ENCODE results near the gene HECW1.
A peak's percentile ranks its signal among the peaks of the same experiment; 100 is the strongest.
"Not testable (repeated sequence)": the region's sequence is repeated elsewhere in the genome, so short reads cannot be mapped to it uniquely, and the experiment has no call there.

Gene HECW1

DNA sequence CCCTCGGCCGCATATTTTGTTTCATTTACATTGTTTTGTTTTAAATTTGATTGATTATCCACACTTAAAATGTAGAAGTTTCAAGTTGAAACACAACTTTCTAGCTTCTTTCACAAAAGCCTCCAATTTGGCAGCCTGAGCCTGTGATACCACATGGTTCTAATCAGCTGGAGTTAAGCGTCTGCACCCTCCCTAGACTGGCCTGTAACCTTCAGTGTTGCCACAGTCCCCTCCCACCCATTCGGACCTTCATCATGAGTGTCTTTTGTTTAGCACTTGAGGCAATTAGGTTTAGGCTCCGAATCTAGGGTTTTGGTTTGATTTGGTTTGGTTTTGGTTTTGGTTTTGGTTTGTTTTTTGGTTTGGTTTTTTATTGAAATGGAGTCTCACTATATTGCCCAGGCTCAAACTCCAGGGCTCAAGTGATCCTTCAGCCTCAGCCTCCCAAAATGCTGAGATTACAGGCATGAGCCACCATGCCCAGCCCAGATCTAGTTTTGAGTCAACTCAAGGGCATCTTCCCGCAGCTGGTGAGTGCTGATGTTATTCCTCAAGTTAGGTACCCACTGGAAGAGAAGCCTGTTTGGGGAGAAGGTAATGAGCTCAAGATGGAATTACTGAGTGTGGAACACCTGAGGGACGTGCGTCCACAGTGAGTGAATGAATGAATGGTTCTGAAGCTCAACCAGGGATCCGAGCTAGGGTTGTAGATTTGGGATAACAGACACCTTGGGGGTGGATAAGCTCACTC lies 201.4 kb downstream of the HECW1 start:
- DNase-seq, result no peak

DNA sequence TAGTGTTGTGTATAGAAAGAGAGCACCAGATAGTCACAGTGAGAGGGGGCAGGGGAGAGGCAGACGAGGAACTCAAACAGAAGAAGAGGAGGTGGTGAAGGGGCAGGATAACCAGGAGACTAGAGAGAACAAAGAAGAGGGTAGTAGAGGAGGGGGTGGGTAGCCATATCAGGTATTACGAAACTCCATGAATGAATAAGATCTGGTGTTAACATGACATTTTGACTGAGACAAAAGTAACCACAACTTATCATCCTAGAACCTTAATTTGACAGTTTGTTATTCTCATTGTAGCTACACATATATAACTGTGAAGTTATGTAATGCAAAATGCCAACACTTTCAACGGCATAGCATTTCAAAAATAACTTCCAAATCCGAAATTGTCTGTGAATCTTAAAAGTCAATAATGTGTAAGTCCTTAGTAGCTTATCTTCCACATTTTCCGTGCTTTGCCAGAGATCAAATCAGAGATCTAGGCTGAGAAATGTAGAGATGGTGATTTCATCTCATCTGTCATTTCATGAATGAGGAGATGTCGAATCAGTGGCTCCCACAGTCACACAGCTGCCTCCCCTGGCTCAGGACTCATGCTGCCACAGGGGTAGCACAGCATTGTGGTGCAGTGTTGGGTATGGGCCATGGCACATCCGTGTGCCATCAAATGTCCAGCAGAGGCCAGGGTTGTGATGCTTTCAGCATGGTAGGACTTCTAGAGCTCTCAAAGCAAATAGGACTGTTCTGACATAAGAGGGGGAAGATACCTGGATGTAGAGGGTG lies 202.1 kb downstream of the HECW1 start:
- DNase-seq, result no peak

DNA sequence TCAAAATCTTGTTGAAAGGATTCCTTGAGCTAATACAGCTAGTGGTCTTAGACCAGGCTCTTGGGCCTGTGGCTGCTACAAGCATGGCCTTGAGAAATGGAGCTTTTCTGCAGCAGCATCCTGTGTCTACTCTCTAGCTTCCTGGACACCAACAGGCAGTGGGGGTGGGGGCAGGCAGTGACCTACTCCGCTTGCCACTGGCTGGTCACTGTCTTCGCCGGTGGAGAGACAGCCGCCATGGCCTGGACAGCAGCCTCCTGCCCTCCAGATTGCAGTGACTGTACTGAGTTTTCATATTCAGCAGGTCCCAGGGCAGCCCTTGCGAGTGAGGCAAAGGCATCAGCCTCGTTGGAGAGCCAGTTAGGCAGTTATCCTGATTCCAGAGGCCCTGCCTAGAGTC lies 204.6 kb downstream of the HECW1 start:
- no peak for DNase-seq

DNA sequence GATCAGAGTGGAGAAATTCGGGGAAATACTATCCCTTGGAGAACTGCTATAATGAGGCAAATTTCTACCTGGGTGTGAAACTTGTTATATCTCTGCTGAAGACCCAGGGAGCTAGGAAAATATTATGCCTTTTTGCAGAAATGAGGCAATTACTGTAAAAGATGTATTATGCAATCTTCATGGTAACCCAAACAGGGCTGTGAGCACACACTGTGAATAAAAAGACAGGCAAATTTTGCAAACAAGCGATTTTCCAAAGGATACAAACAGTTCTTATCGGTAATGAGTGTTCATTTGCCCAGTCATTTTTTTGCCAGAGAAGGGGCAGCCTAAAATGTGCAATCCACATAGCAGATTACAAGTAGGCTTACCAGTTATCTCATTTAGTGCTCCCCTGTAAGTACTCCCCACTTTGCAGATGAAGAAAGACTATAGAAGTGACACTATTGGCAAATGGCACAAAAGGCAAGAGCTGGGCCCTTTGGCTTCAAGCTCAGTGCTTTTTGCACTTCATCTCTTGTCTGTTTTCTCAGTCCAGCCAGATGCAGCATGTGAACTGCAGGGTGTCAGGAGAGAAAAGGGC lies 205.8 kb downstream of the HECW1 start:
- DNase-seq, result no peak

DNA sequence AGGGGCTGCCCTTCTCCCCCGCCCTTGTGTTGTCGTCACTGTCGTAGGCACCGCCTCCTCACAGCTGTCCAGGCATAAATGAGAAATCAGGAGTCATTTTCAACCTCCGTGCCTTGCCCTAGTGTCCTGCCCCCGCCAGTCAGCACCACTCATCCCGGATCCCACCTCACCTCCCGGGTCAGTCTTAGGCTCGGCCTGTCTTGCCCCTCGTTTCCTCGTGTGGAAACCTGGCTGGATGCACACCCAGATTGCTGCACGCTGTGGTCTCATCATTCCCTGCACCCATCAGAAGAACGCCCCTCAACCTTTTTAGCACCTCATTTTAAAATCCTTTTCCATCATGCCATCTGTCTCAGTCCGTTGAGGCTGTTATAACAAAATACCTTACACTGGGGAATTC lies 213.1 kb downstream of the HECW1 start:
- no peak for DNase-seq

DNA sequence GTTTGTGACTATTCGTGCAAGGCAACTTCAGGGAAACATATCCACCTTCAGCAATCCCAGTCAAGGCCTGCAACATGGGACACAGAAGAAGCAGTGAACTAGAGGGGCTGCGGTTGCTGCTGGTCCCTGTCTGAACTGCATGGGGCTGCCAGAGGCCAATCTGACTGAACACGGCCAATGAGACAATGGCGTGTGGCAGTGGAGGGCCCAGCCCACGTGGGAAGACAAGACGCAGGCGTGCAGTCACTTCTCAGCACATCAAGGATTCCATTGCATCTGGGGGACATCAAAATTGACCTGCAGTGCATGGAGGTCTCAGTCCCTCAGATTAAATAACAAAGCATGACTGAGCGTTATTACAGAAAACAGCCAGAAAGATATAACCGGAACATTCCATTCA lies 215.9 kb downstream of the HECW1 start:
- no peak for DNase-seq

DNA sequence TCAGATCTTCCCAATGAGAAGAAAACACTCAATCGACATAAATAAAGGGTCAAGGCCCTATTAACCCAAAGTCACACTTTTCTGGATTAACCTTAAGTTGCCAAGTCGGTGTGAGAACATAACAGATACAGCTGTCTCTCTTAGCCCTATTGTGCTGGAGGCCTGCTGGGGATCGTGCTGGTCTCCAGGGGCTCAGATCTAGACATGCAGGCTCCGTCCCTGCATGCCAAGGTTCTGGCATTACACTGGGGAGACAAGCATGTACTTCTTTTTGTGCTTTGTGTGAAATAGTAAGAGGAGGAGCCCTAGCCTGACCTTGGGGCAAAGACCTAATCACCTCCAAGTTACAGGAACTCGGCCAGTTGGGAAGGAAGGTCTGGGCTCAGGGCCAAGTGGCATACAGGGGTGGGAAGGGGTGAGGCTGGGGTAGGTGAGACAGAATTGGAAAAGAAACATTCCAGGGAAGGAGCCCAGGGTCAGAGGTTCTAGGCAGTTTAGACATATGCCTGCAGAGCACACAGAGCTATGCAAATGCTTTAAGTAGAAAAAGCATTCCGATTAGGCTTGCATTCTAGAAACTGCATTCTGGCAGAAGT lies 216.4 kb downstream of the HECW1 start:
- DNase-seq, result no peak

DNA sequence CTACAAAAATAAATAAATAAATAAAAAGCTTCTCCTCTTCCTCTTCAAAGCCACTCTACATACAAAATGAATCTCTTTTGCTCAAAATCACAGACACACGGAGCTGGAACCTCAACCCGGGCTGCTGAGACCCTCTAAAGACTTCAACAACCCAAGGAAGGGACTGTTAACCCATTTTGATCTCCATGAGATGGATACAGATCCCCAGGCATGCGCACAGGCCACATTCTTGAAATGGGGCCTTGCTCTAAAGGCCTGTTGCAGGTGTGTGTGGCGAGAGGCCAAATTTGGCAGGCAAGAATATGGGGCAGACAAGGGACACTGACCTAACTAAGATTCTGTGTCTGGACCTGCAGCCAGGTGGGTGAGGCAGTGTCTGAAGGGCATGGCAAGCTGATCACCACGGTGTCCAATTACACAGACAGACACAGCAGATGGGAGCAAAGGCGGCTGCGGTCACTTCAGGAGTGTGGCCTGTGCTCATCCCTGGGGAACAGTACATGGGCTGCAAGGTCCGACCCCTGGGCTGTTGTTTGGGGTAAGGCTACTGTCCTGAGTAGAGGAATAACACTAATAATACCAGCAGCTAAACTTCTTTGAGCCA lies 219.8 kb downstream of the HECW1 start:
- no peak for DNase-seq

DNA sequence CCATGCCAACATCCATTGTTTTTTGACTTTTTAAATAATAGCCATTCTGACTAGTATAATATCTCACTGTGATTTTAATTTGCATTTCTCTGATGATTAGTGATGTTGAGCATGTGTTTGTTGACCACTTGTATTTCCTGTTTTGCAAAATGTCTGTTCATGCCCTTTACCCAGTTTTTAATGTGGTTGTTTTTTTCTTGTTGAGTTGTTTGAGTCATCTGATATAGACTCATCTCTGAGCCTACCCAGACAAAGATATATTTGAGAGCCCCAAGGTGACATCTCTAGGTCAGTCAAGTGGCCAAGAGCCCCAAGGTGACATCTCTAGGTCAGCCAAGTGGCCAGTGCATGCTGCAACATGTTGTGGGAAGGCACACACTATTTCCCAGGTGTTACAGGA lies 224.7 kb downstream of the HECW1 start:
- no peak for DNase-seq

DNA sequence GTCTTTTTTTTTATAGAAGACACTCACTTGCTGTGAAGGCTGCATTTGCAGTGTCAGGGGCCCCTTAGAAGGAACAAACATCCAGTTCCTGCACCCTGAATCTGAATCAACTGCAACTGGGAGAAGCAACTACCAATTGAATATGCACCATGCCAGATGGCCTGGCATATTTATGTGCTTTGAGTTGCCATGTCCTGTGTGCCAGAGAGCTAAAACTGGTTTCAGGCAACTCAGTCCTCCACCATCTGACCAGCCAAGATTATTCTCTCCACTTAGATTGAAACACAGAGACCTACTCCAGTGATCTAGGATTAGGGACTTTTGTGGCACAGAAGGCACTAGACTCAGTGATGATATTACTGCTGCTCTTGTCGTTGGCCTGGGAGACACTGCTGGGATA lies 225.4 kb downstream of the HECW1 start:
- no peak for DNase-seq

DNA sequence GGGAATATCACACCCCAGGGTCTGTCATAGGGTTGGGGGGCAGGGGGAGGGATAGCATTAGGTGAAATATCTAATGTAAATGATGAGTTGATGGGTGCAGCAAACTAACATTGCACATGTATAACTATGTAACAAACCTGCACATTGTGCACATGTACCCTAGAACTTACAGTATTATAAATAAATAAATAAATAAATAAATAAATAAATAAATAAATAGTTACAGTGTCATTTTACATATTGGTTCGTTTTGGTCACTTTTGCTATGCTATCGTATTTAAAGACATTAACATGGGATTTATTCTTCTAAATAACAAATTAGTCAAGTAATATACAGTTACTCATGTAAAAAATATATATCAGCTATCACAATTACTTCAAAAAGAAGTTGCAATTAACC lies 228.7 kb downstream of the HECW1 start:
- DNase-seq, result no peak

DNA sequence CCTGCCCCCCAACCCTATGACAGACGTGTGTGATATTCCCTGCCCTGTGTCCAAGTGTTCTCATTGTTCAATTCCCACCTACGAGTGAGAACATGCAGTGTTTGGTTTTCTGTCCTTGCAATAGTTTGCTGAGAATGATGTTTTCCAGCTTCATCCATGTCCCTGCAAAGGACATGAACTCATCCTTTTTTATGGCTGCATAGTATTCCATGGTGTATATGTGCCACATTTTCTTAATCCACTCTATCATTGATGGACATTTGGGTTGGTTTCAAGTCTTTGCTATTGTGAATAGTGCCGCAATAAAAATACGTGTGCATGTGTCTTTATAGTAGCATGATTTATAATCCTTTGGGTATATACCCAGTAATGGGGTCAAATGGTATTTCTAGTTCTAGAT lies 231.0 kb downstream of the HECW1 start:
- not testable (repeated sequence) for DNase-seq

DNA sequence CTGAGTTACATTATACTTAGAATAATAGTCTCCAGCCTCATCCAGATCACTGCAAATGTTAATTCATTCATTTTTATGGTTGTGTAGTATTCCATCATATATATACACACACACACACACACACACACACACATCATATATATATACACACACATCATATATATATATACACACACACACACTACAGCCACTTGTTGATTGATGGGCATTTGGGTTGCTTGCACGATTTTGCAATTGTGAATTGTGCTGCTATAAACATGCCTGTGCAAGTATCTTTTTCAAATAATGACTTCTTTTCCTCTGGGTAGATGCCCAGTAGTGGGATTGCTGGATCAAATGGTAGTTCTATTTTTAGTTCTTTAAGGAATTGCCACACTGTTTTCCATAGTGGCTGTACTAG lies 233.2 kb downstream of the HECW1 start:
- DNase-seq, result not testable (repeated sequence)

DNA sequence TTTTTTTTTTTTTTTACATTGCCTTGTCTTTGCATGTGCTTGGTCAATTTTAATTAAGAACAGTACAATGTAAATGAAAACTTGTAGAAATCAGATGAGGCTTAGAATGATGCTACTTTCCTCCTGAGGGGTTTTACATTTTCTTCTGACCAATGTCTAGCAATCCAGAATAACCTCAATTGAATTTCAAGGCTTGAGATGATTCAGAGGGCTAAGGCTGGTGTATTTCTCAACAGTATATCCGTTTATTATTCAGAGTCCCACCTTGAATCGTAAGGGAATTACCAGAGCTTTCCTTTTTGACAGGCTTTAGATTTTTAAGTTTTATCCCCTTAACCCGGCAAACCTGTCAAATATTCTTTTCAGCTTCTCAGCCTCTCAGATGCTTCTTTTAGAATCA lies 239.2 kb downstream of the HECW1 start:
- DNase-seq, result no peak

DNA sequence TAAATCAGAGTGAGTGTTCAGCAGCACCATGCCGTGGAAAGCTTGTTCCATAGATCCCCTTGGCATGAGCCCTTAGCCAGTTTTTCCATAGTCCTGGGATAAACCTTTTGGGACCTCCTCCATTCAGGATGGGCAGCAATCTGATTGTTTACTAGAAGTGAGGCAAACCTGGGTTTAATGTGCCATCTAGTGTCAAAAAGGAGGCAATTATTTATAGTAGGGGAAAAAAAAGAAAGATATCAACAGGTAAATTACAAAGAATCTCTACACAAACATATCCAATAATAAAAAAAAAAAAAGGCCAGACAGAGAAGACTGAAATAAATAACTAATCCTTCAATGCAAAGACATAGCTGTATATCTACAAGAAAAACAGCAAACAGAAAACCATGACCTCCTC lies 241.5 kb downstream of the HECW1 start:
- no peak for DNase-seq

DNA sequence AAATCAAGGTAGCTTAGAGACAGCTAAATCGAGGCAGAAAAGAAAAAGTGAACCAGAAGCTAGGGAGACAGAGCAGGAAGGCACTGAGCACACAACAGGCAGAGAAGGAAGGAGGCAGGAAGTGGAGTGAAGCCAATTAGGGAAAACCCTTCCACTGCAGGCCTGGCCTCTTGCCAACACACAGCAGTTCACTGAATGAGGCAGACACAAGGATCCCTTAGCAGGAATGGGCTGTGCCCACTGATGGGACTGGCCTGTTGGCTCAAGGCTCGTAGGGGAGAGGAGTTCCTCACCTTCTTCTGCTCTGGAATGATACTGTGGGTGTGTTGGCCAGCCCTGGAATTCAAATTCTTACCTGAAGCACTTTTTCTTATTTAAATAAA lies 250.2 kb downstream of the HECW1 start:
- peak; percentile 44 for DNase-seq

DNA sequence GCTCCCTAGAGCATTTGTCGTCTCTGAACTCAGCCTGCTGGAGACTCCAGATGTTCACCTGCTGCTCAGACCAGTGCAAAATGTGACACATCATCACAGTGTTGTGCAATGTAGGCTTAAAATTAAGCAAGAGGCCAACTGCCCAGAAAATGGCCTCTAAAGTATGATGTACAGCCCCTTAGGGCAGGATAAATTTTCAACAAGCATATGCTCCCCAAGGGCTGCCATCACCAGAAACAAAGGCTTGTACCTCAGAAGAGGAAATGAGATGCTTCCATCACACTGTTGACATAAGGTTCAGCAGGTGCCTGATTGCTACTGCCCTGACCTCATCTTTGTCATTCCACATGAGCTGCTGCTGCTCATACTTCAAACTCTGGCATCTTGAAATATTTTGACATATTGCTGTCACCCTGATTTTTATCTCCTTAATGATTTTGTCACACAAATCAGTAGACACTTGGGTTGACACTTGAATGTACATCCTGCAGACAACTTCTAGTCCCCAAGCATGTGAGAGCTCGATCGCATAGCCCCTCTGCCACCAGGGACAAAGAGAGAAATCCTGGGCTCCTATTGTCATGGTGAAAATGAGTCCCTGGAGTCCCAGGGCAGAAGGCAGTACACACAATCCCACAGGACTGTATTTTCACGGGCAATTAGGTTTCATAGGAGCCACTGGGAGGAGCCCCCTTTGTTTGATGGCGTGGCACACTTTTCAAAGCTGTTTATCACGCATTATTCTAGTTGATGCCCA lies 250.8 kb downstream of the HECW1 start:
- DNase-seq, result no peak

DNA sequence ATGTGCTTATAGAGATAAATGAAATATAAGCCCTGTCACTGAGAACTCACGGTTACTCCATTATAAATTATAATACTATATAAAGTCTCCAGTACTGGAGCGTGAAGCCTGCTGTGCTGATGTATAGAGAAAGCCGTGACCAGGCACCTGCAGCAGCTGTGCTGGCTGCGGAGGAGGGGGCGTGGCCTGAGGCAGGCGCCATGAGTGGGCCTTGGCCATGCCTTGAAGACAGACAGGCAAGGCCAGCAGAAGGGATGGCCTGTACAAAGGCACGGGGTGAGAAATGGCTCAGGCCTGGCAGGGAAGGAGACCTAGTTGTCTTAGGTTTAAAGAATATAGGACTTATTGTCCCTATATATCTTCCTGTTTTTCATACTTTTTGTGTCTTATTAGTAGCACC lies 251.9 kb downstream of the HECW1 start:
- no peak for DNase-seq

DNA sequence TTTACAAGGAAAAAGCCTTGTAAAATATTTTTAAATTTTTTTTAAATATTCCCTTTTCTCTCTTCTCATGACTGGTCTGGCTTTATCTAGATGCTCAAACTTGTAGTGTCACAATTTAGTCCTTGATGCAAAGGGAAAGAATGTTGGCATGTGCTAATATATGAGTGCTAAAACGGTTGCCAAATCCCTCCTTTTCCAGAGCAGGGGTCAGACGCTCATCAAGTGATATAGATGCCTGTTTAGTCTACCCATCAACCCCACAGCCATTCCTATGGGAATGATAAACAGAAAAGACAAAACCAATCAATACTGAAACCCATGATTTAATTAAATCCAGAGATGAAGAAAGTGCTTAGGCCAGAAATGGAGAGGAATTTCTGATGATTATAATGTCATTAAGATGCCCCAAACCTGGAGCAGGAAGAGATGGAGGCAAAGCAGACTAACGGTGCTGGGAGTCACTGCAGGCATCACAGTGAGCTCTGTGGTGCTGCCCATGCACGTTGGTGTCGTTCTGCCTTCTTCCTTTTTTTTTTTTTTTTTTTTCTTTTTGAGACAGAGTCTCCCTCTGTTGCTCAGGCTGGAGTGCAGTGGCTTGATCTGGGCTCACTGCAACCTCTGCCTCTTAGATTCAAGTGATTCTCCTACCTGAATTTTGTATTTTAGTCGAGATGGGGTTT lies 260.4 kb downstream of the HECW1 start:
- DNase-seq, result no peak

DNA sequence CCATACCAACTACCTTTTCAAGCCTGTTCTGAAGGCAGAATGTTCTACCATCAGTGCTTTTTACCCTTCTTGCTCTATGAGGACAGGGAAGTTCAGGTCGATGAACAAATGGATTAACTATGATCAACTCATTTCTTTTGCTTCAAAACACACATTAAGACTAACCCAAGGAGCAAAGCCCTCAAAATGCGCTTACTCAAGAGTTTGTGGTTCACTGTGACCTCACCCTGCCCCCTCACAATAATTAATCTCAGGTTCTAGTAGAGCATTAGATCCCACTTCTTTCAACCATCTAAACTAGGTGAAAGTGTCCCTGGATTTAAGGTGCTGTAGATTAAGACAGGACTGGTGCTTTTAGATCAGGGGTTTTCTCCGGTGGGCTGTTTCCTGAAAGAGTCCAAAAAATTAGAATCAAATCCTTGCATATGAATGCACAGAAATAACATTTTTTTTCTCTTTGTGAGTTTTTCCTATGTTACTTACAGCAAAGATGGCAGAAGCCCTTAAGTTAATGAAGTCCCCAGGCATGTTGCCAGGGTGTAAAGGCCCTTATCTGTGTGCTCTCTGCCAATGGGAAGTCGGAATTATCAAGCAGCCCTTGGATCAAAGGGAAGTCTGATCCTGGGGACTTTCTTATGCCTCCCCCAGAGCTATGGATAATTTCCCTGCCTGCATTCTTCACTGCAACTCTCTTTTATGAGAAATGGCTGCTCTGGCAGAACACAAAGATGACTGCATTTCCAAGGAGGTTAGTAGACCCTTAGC lies 264.9 kb downstream of the HECW1 start:
- no peak for DNase-seq

DNA sequence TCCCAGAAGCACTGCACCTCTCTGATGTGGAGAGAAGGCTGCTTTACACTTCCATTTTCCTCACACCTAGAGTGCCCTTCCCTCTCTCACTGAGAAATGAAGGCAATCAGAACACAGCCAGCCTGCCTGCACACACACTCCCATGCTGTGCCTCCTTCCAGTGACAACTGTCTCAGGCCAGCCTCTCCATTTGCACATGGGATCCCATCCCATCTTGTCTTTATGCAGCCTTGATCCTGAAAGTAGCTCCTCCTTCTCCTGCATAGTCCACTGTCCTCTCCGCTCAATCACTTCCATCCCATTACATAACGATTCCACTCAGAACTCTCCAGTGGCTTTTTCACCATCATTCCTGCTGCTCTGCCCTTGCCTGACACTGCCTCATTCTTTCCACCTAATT lies 266.8 kb downstream of the HECW1 start:
- DNase-seq, result no peak
